Activated naive CD8-positive, alpha-beta T cell treated with anti-CD3 and anti-CD28 coated beads, Interleukin-2, amount 10 ng/mL, durations not matched to agents 7 days and 5 days (primary cell): ENCODE measurements around the gene SLC27A1. TPM values are rescaled to one million over a fixed set of nuclear protein-coding genes. Genes with fewer than 3 reads are reported as not detected.
"Not testable (repeated sequence)": the region's sequence is repeated elsewhere in the genome, so short reads cannot be mapped to it uniquely, and the experiment has no call there.

Experiments
- ATAC-seq: fragments of 150-1000 bp; cut with Tn5 transposase; one replicate; pipeline ENCODE4 v1.10.0; 2021; ENCODE audit warnings: low read depth, moderate library complexity
- POLR2A ChIA-PET: fragments of 350-600 bp; sonication (Branson Sonifier 250); formaldehyde crosslinking; loops from one replicate; lab custom pipeline; 2021; ENCODE audit warnings: antibody characterized with exemption; lab: Charles Lee
- DNase-seq: peaks from one replicate; pipeline ENCODE4 v3.0.0; 2021
- H3K27ac Mint-ChIP-seq: one replicate; pipeline ENCODE4 v1.8.0; 2022; ENCODE audit warnings: mild to moderate bottlenecking, mixed read lengths
- H3K27me3 Mint-ChIP-seq: one replicate; pipeline ENCODE4 v1.8.0; 2022; ENCODE audit warnings: mild to moderate bottlenecking, moderate library complexity, mixed read lengths
- H3K36me3 Mint-ChIP-seq: one replicate; pipeline ENCODE4 v1.8.0; 2021; ENCODE audit warnings: mild to moderate bottlenecking, mixed read lengths
- H3K4me1 Mint-ChIP-seq: one replicate; pipeline ENCODE4 v1.8.0; 2021; ENCODE audit warnings: mixed read lengths
- H3K4me3 Mint-ChIP-seq: one replicate; pipeline ENCODE4 v1.8.0; 2022; ENCODE audit warnings: mild to moderate bottlenecking, moderate library complexity, mixed read lengths
- H3K9me3 Mint-ChIP-seq: one replicate; pipeline ENCODE4 v1.8.0; 2021; ENCODE audit warnings: mixed read lengths
- total RNA-seq, 2 experiments: library from RNA; stranded (reverse); gene quantifications; one replicate each; pipeline ENCODE4 v1.2.3, GENCODE V29; 2021

SLC27A1 gene
- total RNA-seq, 2 experiments from 2014 or later, result 8.4 to 9.8 TPM

DNA sequence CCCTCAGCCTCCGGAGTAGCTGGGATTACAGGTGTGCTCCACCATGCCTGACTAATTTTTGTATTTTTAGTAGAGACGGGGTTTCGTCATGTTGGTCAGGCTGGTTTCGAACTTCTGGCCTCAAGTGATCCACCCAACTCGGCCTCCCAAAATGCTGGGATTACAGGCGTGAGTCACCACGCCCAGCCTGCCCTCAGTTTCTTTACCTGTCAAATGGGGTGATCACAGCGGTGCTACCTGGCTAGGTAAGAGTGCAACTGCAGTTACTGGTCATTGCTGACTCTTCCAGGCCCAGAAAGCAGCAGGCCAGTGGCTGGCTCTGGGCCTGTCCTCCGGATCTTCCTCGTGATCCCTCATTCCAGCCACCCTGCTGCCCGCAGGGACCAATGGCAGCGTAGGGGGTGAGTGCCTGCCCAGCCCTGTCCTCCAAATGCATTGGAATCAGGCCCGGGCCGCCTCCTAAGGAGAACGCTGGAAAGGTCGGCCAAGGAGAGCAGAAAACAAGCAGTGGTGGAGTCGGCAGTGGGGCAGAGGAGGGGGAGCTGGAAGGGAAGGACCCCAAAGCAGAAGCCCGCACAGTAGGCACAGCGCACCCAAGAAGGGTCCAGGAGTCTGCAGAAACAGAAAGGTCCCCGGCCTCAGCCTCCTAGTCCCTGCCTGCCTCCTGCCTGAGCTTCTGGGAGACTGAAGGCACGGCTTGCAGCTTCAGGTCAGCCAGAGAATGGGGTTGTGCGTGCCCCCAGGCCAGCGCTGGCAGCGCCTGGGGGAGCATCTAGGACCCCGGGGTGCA is 1.8 kb upstream of the SLC27A1 start:
- POLR2A ChIA-PET, result interaction anchor here (0.5 kb wide), 1 partner anchor 81 kb away, joined by 3 read pairs; no protein-coding TSS in a partner anchor
- Mint-ChIP-seq H3K9me3 (no peaks in the 10 kb centered on the region), H3K4me1 (peaks cover 22% of the 10 kb centered on the region), H3K27ac (no peak overlapping the region), H3K36me3 (no peaks in the 10 kb centered on the region), H3K4me3 (peak overlapping the region; percentile 97), H3K27me3 (peaks cover 18% of the 10 kb centered on the region)
- no peak for ATAC-seq
- no peak for DNase-seq

DNA sequence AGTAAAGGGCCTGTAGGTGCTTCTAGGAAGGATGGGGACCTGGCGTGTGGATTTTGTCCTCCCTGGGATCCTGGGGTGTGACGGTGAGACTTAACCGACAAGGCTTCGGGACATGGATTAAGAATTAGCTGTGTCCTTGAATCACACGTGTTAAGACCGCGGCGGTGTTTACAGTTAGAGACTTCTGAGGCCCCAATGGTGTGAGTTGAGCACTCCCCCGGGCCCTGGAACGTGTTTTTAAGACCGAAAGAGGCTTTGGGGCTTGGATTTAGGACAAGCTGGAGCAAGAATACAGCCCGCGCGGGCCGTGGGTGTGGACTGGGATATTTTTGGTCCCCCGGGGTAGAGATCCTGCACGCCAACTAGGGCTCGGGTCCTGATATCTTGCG is 1.2 kb upstream of the SLC27A1 start:
- H3K4me1 Mint-ChIP-seq, result peaks cover 24% of the 10 kb centered on the region
- peak overlapping the region; percentile 97 for H3K4me3 Mint-ChIP-seq
- ATAC-seq (no peak), DNase-seq (no peak)
- H3K9me3 Mint-ChIP-seq, result no peaks in the 10 kb centered on the region
- H3K27me3 Mint-ChIP-seq, result peaks cover 18% of the 10 kb centered on the region
- H3K36me3 Mint-ChIP-seq, result no peaks in the 10 kb centered on the region
- POLR2A ChIA-PET, result interaction anchor here (0.5 kb wide), 1 partner anchor 81 kb away, joined by 3 read pairs; no protein-coding TSS in a partner anchor
- peak overlapping the region; percentile 74 for H3K27ac Mint-ChIP-seq

DNA sequence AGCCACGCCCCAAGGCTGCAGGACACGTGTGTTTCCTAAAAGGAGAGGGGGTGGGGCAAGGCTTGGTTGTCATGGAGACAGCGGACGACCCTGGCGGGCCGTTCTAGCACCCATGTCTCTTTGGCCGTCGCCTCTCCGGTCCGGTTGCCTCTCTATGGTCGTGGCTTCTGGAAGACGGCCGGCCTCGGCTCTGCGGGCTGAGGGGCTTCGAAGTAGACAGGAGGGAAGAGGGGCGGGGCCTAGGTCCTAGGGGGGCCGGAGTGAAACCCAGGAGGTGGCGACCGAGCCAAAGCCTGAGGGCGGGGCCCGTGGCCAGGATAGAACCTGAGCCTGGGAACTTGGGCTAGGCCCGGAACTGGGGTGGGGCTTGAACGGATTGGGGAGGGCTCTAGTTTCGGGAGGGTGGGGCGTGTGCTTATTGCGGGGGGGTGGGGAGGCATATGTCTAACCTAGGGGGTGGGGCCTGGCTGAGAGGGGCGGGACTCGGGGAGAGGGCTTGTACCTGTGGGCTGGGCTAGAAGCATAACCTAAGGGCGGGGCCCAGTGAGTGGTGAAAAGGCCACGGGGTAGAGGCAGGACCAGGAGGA is 750 bp upstream of the SLC27A1 start:
- peaks cover 24% of the 10 kb centered on the region for H3K4me1 Mint-ChIP-seq
- peak overlapping the region; percentile 97 for H3K4me3 Mint-ChIP-seq
- DNase-seq, result peak; percentile 82
- POLR2A ChIA-PET, result interaction anchor here (1.0 to 1.3 kb wide), 2 partner anchors 50 to 63 kb away, joined by 4 to 5 read pairs; partner anchors contain the start of genes BST2 and MVB12A
- peak; percentile 77 for ATAC-seq
- H3K36me3 Mint-ChIP-seq, result no peaks in the 10 kb centered on the region
- peaks cover 18% of the 10 kb centered on the region for H3K27me3 Mint-ChIP-seq
- H3K27ac Mint-ChIP-seq, result peak overlapping the region; percentile 93
- no peaks in the 10 kb centered on the region for H3K9me3 Mint-ChIP-seq

DNA sequence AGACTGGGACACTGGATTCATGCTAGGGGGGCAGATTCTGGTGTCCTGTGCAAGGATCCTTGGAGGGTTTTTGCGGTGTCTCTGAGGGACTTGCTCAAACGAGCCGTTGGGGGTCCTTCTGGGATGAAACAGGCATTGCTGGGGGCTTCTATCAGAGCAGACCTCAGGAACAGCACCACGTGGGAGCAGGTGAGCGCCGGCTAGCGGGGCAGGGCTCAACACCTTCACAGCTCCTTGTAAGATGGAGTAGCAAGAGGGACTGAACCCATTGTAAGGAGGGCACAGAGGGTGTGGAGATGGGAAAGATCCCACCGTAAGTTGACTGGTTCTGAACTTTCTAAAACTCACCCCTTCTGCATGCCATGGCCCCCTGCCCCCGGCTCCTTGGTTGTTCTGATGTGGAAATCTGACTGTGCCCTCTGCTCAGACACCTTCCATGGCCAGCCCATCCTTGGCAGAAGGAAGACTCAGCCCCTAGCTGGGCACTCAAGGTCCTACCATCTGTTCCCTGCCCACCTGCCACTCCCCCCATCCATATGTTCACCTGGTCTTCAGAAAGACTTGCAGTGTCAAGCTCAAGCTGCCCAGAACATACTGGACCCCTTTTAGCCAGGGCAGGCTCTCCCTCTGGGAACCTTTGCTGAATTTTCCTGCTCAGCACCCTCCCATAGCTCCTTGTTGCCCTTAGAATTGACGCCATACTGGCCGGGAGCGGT is 1.2 kb downstream of the SLC27A1 start:
- no peak for ATAC-seq
- Mint-ChIP-seq H3K27me3 (peaks cover 18% of the 10 kb centered on the region), H3K27ac (no peak overlapping the region), H3K9me3 (no peaks in the 10 kb centered on the region), H3K4me1 (peaks cover 24% of the 10 kb centered on the region), H3K36me3 (no peaks in the 10 kb centered on the region), H3K4me3 (peak overlapping the region; percentile 97)
- DNase-seq, result no peak
- POLR2A ChIA-PET, result interaction anchor here (0.7 kb wide), 1 partner anchor 248 kb away, joined by 3 read pairs; the partner anchor contains the start of gene MAP1S

DNA sequence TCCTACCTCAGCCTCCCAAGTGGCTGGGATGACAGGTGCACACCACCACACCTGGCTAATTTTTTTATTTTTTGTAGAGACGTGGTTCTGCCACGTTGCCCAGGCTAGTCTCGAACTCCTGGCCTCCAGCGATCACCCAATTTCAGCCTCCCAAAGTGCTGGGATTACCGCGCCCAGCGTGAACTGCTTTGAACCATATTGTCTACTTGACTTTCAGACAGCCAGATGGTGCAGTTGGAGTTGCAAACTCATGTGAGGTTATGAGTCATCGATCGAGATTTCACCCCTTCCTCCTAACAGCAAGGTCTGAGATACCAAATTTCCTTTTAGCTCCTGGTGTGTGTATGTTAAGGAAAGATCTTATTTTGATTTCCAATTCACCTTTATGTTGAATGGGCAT is 2.7 kb downstream of the SLC27A1 start:
- Mint-ChIP-seq H3K4me3 (no peak overlapping the region), H3K27me3 (peaks cover 11% of the 10 kb centered on the region), H3K27ac (peak overlapping the region; percentile 30), H3K36me3 (no peaks in the 10 kb centered on the region), H3K9me3 (no peaks in the 10 kb centered on the region), H3K4me1 (peaks cover 22% of the 10 kb centered on the region)
- POLR2A ChIA-PET, result no interaction called here
- ATAC-seq (no peak), DNase-seq (no peak)

DNA sequence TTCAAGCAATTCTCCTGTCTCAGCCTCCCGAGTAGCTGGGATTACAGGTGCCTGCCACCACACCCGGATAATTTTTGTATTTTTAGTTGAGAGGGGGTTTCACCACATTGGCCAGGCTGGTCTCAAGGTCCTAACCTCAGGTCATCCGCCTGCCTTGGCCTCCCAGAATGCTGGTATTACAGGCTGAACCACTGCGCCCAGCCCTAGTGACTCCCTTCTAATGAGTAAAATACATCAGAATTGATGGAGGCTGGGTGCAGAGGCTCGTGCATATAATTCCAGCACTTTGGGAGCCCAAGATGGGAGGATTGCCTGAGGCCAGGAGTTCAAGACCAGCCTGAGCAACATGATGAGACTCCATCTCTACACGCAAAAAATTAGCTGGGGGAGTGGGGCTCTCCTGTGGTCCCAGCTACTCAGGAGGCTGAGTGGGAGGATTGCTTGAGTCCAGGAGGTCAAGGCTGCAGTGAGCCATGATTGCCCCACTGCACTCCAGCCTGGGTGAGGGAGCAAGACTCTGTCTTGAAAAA is 4.8 kb downstream of the SLC27A1 start:
- POLR2A ChIA-PET, result interaction anchor here (0.6 to 0.9 kb wide), 3 partner anchors 18 to 104 kb away, joined by 3 read pairs; no protein-coding TSS in a partner anchor
- H3K27ac Mint-ChIP-seq, DNase-seq, H3K27me3 Mint-ChIP-seq, H3K36me3 Mint-ChIP-seq, H3K4me3 Mint-ChIP-seq, H3K9me3 Mint-ChIP-seq, ATAC-seq: not testable (repeated sequence)
- H3K4me1 Mint-ChIP-seq, result peaks cover 14% of the 10 kb centered on the region

DNA sequence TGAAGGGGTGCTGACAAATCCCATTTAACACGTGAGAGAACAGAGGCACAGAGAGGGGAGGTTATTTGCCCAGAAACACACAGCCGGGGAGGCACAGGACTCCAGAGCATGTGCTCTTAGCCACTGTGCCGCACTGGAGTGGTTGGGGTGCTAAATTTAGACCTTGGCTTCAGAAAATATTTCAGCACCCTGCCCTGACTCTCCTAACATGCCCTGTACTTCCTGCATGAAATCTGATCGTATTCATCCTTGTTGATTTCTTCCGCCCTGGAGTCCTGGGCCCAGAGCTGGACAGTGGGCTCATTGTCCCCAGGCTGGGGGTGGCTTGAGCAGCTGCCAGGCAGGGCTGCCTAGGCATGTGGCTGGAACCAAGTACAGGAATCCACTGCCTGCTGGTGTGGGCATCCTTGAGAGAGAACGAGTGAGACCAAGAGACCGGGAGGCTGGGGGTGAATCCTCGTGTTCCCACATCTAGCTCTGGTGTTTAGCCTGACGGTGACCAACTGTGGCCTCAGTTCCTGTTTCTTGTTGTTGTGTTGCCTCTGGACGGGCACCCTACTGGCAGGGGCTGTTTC is 5.3 kb downstream of the SLC27A1 start:
- Mint-ChIP-seq H3K4me3 (no peak overlapping the region), H3K36me3 (no peaks in the 10 kb centered on the region), H3K9me3 (no peaks in the 10 kb centered on the region), H3K27me3 (peaks cover 6% of the 10 kb centered on the region), H3K27ac (no peak overlapping the region), H3K4me1 (peaks cover 14% of the 10 kb centered on the region)
- no peak for ATAC-seq
- DNase-seq, result no peak
- POLR2A ChIA-PET, result interaction anchor here (0.9 kb wide), 1 partner anchor 48 kb away, joined by 3 read pairs; no protein-coding TSS in a partner anchor

DNA sequence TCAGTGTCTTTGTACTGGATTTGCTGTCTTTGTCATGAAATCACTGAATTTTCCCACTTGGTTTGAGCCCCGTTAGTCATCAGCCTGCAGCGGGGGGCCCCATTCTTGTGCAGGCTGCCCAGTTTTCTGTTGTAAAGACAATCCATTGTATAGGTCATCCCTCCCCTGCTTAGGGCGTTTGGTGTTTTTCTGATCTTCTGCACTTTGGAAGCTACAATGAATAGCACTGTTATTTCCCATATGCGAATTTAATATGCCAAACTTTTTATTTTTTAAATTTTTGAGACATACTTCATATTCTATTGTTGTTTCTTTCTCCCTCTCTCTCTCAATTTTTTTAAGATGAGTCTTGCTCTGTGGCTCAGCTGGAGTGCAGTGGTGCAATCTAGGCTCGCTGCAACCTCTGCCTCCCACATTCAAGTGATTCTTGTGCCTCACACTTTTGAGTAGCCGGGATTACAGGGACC is 9.0 kb downstream of the SLC27A1 start:
- Mint-ChIP-seq H3K36me3 (no peaks in the 10 kb centered on the region), H3K4me3 (no peak overlapping the region), H3K4me1 (no peaks in the 10 kb centered on the region), H3K27ac (no peak overlapping the region), H3K27me3 (no peaks in the 10 kb centered on the region), H3K9me3 (no peaks in the 10 kb centered on the region)
- ATAC-seq (no peak), DNase-seq (no peak)
- POLR2A ChIA-PET, result no interaction called here

DNA sequence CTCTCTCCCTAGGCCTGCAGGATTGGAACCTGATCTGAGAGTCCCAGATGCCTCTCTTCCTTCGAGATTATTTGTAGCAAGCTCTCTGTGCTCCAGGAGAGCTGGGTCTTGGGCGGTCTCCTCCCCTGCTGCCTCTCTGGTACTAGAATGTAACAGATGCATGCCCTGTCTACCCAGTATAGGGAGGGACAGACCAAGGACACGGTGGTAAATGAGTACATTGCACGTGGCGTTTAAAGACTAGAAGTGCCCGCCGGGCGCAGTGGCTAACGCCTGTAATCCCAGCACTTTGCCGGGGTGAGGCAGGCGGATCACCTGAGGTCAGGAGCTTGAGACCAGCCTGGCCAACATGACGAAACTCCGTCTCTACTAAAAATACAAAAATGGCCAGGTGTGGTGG is 11.7 kb downstream of the SLC27A1 start:
- POLR2A ChIA-PET, result no interaction called here
- Mint-ChIP-seq H3K27ac (no peak overlapping the region), H3K4me3 (no peak overlapping the region), H3K36me3 (no peaks in the 10 kb centered on the region), H3K27me3 (no peaks in the 10 kb centered on the region), H3K9me3 (no peaks in the 10 kb centered on the region), H3K4me1 (no peaks in the 10 kb centered on the region)
- DNase-seq (no peak), ATAC-seq (no peak)

DNA sequence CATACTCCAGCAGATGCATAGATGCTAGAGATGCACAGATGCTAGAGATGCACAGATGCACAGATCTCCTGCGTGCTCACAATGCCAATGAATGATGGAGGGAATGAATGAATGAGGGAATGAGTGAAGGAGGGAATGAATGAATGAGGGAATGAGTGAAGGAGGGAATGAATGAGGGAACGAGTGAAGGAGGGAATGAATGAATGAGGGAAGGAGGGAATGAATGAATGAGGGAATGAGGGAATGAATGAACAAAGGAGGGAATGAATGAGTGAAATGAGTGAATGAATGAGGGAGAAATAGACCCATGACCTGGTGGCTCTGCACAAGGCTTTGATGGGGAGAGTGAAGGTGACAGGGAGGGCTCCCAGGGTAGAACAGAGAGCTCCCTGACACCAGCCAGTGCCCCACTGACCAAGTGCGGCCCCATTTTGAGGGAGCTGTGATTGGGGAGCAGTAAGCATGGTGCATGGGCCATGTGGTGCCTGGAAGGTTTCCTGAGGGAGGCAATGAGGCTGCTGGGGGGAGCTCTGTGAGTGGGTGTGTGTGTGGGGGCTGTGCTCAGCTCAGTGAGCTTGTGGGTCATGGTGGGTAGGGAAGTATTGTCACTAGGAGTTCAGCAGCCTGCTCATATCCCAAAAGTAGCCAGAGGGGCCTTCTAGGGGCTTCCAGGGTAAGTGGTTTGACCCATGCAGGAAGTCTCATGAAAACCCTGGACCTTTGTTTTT is 12.7 kb downstream of the SLC27A1 start:
- Mint-ChIP-seq H3K27ac (no peak overlapping the region), H3K36me3 (no peaks in the 10 kb centered on the region), H3K9me3 (no peaks in the 10 kb centered on the region), H3K4me1 (peaks cover 6% of the 10 kb centered on the region), H3K4me3 (no peak overlapping the region), H3K27me3 (no peaks in the 10 kb centered on the region)
- no peak for ATAC-seq
- no peak for DNase-seq
- POLR2A ChIA-PET, result no interaction called here

DNA sequence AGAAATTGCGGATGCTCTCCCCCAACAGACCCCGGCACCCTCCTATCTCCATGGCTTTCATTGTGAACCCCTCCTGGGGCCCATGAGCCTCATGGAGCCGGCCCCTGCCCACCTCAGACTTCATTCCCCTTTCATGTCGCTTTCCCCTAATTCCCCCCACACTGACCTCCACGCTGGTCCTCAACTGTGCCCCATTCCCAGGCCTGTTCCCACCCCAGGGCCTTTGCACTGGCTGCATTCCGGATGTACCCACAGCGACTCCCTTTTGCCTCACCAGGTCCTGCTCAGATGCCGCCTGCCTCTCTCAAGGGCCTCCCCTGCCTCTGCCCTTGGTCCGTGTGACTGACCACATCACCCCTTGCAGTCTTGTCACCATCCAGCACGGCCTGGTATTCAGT is 13.3 kb downstream of the SLC27A1 start:
- no peak overlapping the region for H3K4me3 Mint-ChIP-seq
- H3K27ac Mint-ChIP-seq, result no peak overlapping the region
- DNase-seq (no peak), ATAC-seq (no peak)
- H3K9me3 Mint-ChIP-seq, result no peaks in the 10 kb centered on the region
- POLR2A ChIA-PET, result no interaction called here
- H3K4me1 Mint-ChIP-seq, result peaks cover 12% of the 10 kb centered on the region
- H3K27me3 Mint-ChIP-seq, result no peaks in the 10 kb centered on the region
- H3K36me3 Mint-ChIP-seq, result peaks cover 2% of the 10 kb centered on the region

DNA sequence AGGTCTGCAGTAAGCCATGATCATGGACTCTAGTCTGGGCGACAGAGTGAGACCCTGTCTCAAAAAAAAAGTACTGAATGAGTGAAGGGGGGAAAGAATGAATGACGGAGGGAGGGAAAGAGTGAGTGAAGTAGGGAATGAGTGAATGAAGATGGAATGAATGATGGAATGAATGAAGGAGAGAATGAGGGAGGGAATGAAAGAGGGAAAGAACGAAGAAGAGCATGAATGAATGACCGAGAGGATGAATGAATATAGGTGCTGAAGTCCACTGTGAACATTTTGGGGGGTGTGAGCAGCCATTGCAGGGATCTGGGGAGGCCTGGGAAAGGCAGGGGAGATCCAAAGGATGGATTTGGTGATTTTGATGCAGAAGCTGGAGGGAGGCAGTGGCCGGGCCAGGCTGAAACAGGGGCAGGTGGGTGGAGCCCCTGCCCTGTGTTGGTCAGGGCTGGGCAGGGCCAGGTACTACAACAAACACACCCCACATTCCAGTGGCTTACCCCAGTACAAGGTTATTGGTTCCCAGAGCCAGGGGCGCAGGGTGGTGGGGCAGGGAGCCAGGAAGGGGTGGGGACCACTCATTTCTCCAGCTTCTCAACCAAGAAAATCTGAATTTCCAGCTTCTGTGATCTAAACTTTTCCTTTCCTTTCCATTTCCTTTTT is 14.3 kb downstream of the SLC27A1 start:
- POLR2A ChIA-PET, result interaction anchor here (0.6 kb wide), 1 partner anchor 1406 kb away, joined by 4 read pairs; no protein-coding TSS in a partner anchor
- no peak overlapping the region for H3K4me3 Mint-ChIP-seq
- no peak for ATAC-seq
- peaks cover 22% of the 10 kb centered on the region for H3K4me1 Mint-ChIP-seq
- no peak overlapping the region for H3K27ac Mint-ChIP-seq
- H3K36me3 Mint-ChIP-seq, result peaks cover 5% of the 10 kb centered on the region
- H3K27me3 Mint-ChIP-seq, result no peaks in the 10 kb centered on the region
- no peak for DNase-seq
- no peaks in the 10 kb centered on the region for H3K9me3 Mint-ChIP-seq
